Stimulated activated CD4-positive, alpha-beta T cell treated with anti-CD3 and anti-CD28 coated beads, Interleukin-12 subunit alpha, Interleukin-12 subunit beta, amount 100 ng/mL, for 24 hours (primary cell): Measurements from ENCODE around the gene CREBBP.

ENCODE experiments used
- DNase-seq, 2 experiments: peaks; one replicate each; pipeline ENCODE4 v3.0.0-alpha.2; 2020; ENCODE audit warnings: low read depth in 2 of 2

The CREBBP gene

GRCh38 chr16:3856367-3857141 lies 24.0 kb downstream of the CREBBP start:
- DNase-seq, result no peak

- DNase-seq, result no peak
These were observed 25.6 kb downstream of the CREBBP start for GRCh38 chr16:3854750-3855541.

- DNase-seq, result no peak
These were observed 30.0 kb downstream of the CREBBP start for GRCh38 chr16:3850544-3850899.

- DNase-seq, result no peak
These were observed 30.6 kb downstream of the CREBBP start for GRCh38 chr16:3849751-3850543.

- no peak for DNase-seq
These were observed 33.9 kb downstream of the CREBBP start for GRCh38 chr16:3846595-3847091.

- no peak for DNase-seq
These were observed 34.4 kb downstream of the CREBBP start for GRCh38 chr16:3846087-3846486.

- DNase-seq, result no peak
These were observed 37.5 kb downstream of the CREBBP start for GRCh38 chr16:3842994-3843393.

- DNase-seq, result no peak
These were observed 38.6 kb downstream of the CREBBP start for GRCh38 chr16:3841729-3842508.

- no peak for DNase-seq
These were observed 40.9 kb downstream of the CREBBP start for GRCh38 chr16:3839402-3840184.

- DNase-seq, result no peak
These were observed 41.7 kb downstream of the CREBBP start for GRCh38 chr16:3838600-3839401.

GRCh38 chr16:3837851-3838586 lies 42.5 kb downstream of the CREBBP start:
- DNase-seq, result no peak

GRCh38 chr16:3836641-3837040 lies 43.9 kb downstream of the CREBBP start:
- no peak for DNase-seq

GRCh38 chr16:3835089-3835602 lies 45.4 kb downstream of the CREBBP start:
- no peak for DNase-seq

GRCh38 chr16:3832668-3833067 lies 47.8 kb downstream of the CREBBP start:
- DNase-seq, result no peak

GRCh38 chr16:3830625-3831254 lies 49.8 kb downstream of the CREBBP start:
- DNase-seq, result no peak

- DNase-seq, result no peak
These were observed 50.6 kb downstream of the CREBBP start for GRCh38 chr16:3829631-3830536.

GRCh38 chr16:3825940-3826339 lies 54.6 kb downstream of the CREBBP start:
- no peak for DNase-seq
